ENCODE results near the gene KRTAP9-1.
"Not testable (repeated sequence)": the region's sequence is repeated elsewhere in the genome, so short reads cannot be mapped to it uniquely, and the experiment has no call there.

Gene KRTAP9-1

DNA sequence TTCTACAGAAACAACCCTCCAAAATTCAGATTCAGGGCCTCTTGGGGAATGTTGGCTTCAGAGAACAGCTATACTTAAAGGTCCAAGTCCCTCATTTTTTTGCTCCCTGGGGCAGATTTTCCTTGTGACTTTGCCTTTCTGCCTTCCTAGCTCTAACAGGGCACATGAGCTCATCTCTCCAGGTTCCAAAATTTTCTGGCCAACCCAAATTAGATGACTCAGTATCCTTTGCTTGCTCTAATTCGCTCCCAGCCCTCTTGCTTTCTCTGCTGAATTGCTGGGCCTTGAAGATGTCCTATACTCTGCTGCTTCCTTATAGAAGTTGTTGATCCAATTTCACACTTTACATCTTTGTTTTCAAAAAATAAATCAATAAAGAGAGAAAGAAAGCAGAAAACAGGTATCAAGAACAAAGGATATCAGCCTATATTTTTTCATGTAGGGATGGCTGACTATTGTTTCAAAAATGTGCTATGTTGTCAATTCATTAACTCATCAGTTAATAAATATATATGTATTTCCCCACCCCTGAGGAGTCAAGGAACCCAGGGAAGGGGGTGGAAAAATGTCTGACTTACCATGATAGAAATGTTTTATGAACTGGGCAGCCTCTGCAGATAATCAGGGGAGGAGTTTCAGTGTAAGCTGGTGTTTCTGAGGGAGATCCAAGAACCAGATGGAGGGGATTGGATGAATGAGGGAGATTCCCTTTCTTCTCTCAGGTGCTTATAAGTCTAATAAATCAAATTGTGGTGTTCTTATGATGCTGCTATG lies 10.7 kb upstream of the KRTAP9-1 start:
- DNase-seq: no peak

GRCh38 chr17:41184480-41184961 lies 5.2 kb upstream of the KRTAP9-1 start, which contains the start of gene KRTAP4-1:
KRTAP4-1 (minus strand) TSS chr17:41184911; CDS start chr17:41184854, 57 bp downstream.
- DNase-seq: no peak

DNA sequence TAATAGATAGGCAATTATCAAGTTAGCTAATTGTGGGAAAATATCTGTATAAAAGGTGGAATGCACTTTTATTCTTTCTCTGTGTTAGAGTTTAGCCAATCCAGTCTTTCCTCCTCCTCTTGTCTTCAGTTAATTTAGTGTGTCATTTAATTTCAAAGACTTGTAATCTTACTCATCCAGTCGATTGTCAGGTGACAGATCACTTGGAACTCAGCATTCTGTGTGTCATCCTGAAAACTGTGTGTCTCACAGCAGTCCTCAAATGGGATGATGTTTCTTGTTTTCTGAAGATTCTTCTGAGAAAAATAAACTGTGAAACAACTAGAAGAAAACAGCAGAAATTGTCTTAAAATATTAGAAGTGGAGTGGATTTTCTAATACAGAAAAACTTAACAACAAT lies 4.7 kb upstream of the KRTAP9-1 start:
- DNase-seq: no peak

DNA sequence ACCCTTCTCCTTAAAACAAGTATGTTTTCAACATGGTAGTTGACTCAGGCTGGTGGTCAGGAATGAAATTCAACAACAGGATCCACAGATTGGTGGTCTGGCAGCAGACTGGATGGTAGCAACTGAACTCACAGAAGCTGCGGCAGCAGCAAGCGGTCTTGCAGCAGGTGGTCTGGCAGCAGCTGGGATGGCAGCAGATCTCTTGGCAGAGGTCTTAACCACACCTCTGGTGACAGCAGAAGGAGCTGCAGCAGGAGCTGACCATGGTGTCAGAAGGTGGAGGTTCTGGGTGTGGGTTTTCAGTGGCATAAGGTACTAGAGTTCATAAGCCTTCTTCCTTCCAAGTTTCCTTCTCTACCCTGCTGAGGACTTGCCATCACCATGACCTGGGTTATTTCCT lies 2.8 kb upstream of the KRTAP9-1 start:
- no peak for DNase-seq

DNA sequence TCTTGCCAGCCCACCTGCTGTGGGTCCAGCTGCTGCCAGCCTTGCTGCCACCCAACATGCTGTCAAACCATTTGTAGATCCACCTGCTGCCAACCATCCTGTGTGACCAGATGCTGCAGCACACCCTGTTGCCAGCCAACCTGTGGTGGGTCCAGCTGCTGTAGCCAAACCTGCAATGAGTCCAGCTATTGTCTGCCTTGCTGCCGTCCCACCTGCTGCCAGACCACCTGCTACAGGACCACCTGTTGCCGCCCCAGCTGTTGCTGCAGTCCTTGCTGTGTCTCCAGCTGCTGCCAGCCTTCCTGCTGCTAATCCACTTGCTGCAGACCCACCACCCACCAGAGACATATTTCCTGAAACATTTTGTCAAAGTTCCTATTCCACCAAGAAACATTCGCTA lies 641 bp downstream of the KRTAP9-1 start:
- no peak for DNase-seq

DNA sequence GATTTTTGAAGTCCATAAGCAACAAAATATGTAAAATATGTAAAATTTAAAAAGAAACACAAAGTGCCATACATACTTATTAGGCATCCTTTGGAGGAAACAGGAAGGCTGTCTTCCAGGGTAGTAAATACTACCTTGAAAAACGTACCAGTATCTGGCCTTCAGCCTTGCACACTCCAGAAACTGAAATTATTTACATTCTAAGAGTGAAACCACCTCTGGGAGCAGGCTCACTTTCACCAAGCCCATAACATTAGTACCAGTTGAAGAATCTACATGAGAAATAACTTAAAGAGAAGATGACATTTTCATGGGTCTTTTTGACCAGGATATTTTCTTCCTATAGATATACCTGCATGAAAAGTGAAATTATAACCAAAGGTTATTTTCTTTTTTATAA lies 6.4 kb downstream of the KRTAP9-1 start:
- no peak for DNase-seq

- DNase-seq: no peak
These were observed 9.9 kb downstream of the KRTAP9-1 start for GRCh38 chr17:41199421-41200078.

GRCh38 chr17:41211845-41212466 lies 22.3 kb downstream of the KRTAP9-1 start:
- DNase-seq: no peak

- no peak for DNase-seq
These were observed 23.0 kb downstream of the KRTAP9-1 start for GRCh38 chr17:41212524-41213169.

- DNase-seq: no peak
These were observed 26.0 kb downstream of the KRTAP9-1 start for GRCh38 chr17:41215681-41216080.

DNA sequence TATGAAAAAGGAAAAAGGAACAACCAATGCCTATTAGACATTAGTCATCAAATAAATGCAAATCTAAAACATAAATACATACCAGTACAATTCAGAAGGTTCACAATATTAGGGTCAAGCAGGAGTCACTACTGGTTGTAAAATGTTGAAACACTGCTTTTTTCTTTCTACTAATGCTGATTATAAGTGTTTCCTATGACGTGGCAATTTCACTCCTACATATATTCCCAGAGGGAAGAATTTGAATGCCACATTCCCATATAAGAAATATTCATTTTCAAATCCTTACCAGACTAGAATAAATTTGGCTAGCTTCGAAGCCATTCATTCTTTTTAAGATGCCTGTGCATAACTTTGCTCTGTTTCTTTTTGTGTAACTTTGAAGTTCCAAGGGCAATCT lies 34.1 kb downstream of the KRTAP9-1 start:
- no peak for DNase-seq

DNA sequence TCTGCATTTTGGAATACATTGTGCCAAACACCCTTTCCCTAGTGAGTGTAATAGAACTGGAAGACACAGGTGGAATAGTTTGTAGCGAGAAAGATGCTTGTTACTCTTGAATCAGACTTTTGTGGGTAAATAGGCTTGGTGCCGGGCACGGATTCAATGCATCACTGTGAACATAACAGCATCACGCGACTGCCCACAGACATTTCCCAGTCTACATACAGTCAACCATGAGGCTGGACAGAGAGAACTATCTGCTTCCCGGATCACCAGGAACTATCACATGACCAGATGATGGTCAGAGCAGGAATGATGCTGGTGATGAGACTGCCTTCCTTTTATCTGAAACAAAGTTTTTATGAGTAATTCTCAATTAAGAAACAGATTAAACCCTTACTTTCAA lies 36.4 kb downstream of the KRTAP9-1 start:
- DNase-seq: no peak

DNA sequence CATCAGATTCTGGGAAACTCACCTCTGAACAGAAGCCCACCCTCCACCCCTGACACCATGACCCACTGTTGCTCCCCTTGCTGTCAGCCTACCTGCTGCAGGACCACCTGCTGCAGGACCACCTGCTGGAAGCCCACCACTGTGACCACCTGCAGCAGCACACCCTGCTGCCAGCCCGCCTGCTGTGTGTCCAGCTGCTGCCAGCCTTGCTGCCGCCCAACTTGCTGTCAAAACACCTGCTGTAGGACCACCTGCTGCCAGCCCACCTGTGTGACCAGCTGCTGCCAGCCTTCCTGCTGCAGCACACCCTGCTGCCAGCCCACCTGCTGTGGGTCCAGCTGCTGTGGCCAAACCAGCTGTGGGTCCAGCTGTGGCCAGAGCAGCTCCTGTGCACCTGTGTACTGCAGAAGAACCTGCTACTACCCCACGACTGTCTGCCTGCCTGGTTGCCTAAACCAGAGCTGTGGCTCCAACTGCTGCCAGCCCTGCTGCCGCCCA lies 37.0 kb downstream of the KRTAP9-1 start, which contains the start of gene KRTAP9-2:
KRTAP9-2 (plus strand) TSS at position 51 of the 498 bp plus-strand sequence; CDS start at position 58, 7 bp downstream.
- DNase-seq: not testable (repeated sequence)

GRCh38 chr17:41230094-41230493 lies 40.4 kb downstream of the KRTAP9-1 start:
- no peak for DNase-seq

GRCh38 chr17:41231731-41232130 lies 42.0 kb downstream of the KRTAP9-1 start:
- no peak for DNase-seq

DNA sequence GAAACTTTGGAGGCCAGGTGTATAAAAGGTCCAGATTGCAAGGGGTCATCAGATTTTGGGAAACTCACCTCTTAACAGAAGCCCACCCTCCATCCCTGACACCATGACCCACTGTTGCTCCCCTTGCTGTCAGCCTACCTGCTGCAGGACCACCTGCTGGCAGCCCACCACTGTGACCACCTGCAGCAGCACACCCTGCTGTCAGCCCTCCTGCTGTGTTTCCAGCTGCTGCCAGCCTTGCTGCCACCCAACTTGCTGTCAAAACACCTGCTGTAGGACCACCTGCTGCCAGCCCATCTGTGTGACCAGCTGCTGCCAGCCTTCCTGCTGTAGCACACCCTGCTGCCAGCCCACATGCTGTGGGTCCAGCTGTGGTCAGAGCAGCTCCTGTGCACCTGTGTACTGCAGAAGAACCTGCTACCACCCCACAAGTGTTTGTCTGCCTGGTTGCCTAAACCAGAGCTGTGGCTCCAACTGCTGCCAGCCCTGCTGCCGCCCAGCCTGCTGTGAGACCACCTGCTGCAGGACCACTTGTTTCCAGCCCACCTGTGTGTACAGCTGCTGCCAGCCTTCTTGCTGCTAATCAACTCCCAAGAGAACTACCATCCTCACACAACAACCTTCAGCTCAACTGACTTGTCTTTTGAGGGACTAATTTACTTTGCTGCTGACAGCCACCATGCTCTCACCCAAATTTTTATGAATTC lies 42.9 kb downstream of the KRTAP9-1 start, which contains the start of gene KRTAP9-3:
KRTAP9-3 (plus strand) TSS at position 51 of the 707 bp plus-strand sequence; CDS start at position 104, 53 bp downstream.
- not testable (repeated sequence) for DNase-seq

- not testable (repeated sequence) for DNase-seq
These were observed 47.4 kb downstream of the KRTAP9-1 start for GRCh38 chr17:41237116-41237515.

GRCh38 chr17:41237949-41238437 lies 48.3 kb downstream of the KRTAP9-1 start, which contains the start of gene KRTAP9-8:
KRTAP9-8 (plus strand) TSS chr17:41237999; CDS start chr17:41238052, 53 bp downstream.
- not testable (repeated sequence) for DNase-seq
